T-helper 2 cell treated with Interferon-gamma antibody and Interleukin-4, amounts not matched to agents 100 ng/mL and 5 ng/mL, for 36 hours (primary cell): ENCODE data around the gene ANO1. TPM values are rescaled to one million over a fixed set of nuclear protein-coding genes. Genes with fewer than 3 reads are reported as not detected.

ENCODE experiments used
- intact Hi-C: fragments of 100-400 bp; cut with micrococcal nuclease; formaldehyde crosslinking; loops from one replicate; pipeline ENCODE4 v1.15.1; 2023
- total RNA-seq: library from RNA; stranded (reverse); gene quantifications from 2 replicates; pipeline ENCODE4 v1.2.3, GENCODE V29; 2022

ANO1 gene
- total RNA-seq, 1 donor from 2014 or later = not detected

GRCh38 chr11:70072861-70073755 lies 5.0 kb upstream of the ANO1 start:
- intact Hi-C loops = no loop called here

DNA sequence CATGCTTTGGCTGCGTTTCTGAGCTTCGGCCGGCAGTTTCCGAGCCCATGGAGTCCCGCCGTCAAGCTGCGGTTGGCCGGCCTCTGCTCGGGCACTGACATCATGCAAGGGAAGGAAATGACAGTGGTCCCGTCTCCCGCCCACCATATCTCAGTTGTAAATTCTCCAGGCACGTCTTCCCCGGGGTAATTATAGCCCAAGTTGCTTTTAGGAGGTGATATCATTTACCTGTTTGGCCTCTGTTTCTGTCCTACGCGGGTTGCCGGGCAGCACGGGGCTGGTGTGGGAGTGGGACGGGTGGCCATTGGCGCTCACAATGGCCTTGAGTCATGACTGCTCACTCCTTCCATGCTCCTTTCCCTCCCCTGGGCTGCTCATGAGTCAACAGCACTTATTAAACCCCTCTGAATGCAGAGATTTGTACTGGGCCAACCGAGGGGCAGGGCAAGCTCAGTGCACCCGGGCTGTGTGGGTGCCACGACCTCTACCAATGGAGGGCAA lies 4.2 kb upstream of the ANO1 start:
- intact Hi-C loops = no loop called here

DNA sequence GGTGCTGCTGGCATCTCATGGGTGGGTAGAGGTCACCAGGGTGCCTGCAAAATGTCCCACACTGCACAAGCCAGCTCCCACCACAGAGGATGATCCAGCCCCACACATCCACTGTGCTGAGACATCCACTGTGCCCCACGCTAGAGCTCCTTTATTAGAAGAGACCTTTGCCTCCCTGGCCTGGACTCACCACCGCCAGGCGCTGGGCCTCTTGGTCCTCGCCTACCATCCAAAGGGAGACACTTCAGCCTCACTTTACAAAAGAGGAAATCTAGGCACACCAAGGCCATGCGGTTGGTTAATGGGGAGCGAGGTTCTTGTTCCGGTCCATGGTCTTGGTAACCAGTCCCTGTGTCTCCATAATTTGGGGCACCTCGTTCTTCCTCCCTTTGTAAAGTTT lies 3.4 kb upstream of the ANO1 start:
- intact Hi-C loops = no loop called here

- intact Hi-C loops = no loop called here
Observed at GRCh38 chr11:70075836-70076235, 2.3 kb upstream of the ANO1 start.

DNA sequence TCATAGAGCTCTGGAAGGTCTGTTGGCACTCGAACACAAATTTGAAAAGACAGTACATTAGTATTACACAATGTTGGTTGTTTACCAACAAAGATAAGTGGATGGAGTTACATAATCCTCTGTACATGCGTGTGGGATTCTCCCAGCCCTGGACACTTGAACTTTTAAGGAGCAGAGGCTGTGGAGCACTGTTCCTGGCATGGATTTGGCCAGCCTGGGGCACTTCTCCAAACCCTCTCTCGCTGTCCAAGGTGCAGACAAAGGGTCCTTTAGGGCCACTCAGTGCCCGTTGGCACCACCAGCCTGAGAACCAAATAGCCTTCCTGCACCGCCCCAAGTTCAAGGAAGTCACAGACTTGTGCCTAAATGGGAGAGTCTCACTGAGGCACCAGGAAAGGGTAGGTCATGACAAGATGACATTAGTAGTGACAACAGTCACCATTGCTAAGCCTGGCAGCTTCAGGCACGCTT lies 1.6 kb upstream of the ANO1 start:
- intact Hi-C loops = no loop called here

- intact Hi-C loops = no loop called here
Observed at GRCh38 chr11:70077411-70078094, 564 bp upstream of the ANO1 start.

GRCh38 chr11:70078781-70079616 lies 882 bp downstream of the ANO1 start:
- intact Hi-C loops = no loop called here

DNA sequence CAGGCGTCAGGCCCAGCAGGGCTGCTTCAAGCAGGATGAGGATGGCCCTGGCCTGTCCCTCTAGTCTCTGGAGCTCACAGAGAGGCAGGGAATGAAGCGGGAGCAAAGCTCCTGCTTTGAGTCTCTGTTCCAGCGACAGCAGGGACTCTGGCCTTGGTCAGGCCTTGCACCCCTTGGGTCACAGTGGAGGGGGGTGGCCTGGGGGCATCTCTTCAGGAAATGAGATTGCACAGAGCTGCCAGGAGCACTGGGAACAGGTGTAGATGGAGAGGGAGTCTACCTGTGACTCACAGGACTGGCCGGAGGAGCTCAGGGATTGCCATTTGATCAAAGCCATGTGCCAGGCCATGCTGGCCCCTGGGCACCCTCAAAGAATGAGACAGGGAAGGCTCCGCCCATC lies 1.6 kb downstream of the ANO1 start:
- intact Hi-C loops = no loop called here

GRCh38 chr11:70080763-70081162 lies 2.6 kb downstream of the ANO1 start:
- intact Hi-C loops = no loop called here

DNA sequence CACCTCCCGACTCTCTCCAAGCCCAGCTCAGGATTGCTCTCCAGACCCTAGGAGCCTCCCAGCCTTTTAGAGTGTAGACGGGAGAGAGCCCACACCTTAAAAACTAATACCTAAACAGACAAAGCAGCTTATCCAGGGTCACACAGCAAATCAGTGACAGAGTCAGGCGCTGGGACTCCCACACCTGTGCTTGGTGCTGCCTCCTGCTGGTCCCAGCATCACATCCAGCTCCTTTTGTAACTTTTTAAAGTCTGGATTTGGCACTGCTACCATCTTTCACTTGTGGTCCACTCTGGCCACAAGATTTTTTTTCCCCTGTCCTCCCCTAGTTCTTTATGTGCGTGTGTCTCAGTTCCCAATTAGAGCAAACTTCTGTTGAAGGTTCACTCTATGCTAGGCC lies 4.7 kb downstream of the ANO1 start:
- intact Hi-C loops = no loop called here

- intact Hi-C loops = no loop called here
Observed at GRCh38 chr11:70084046-70084984, 6.2 kb downstream of the ANO1 start.

GRCh38 chr11:70085815-70086769 lies 8.0 kb downstream of the ANO1 start:
- intact Hi-C loops = no loop called here

GRCh38 chr11:70087446-70088167 lies 9.5 kb downstream of the ANO1 start:
- intact Hi-C loops = no loop called here

DNA sequence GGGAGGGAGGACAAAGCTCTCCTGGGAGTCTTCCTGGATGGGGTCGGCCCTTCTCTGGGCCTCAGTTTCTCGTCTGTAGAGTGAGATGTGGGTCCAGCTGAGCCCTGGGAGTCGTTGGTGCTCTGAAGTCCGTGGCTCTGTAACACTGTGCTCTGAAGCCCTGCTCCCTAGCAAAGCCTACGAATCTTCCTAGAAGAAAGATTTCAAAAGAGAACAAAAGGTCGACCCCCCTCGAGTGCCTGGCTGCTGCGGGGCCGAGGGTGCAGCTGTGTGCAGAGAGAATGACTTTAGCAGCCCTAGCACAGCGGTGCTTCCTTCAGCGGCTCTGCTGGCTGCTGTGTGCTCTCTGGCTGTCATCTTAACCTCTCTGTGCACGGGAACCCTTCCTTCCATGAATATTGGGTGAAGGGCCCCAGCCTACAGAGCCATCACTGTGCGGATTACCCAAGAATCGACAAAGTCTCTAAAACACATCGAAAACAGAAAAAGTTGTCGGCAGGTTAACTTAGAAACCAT lies 10.7 kb downstream of the ANO1 start:
- intact Hi-C loops = no loop called here

GRCh38 chr11:70089631-70090030 lies 11.5 kb downstream of the ANO1 start:
- intact Hi-C loops = no loop called here

DNA sequence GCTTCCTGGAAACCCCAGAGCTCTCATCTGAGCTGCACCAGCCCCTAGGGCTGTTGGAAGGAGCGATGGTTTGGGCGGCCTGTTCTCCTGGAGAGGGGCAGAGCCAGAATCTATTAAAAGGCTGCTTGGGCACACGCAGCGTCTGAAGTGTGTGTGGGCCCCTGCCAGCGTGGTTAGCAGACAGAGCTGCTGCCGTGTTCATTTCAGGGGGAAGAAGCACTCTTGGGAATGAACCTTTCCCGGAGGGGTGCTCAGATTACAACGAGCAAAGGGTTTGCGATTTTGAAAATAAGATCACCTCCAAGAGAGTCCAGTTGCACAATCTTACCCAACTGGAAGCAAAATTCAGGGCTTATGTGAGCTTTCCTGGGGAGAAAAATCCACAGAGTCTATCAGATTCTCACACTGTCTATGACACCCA lies 12.9 kb downstream of the ANO1 start:
- intact Hi-C loops = no loop called here

GRCh38 chr11:70091638-70092037 lies 13.5 kb downstream of the ANO1 start:
- intact Hi-C loops = no loop called here
